Mammary epithelial cell (primary cell): Measurements from ENCODE around the gene CDX1.

Source experiments
- EZH2 ChIP-seq: IDR thresholded peaks from 2 replicates; pipeline ENCODE4 v1.6.1; 2012; ENCODE audit warnings: low read length, inconsistent platforms, borderline replicate concordance
- TF ChIP-seq, protein P1 (sequence below), 2 donors: IDR thresholded peaks in 1 of 2; conservative IDR thresholded peaks in 1 of 2; 2 replicates each; pipeline ENCODE4 v1.5.1; 2011 to 2012; ENCODE audit warnings: inconsistent platforms in 2 of 2, low read length in 2 of 2, mild to moderate bottlenecking in 2 of 2, control low read depth in 1 of 2, low read depth in 1 of 2; ENCODE audit not compliant: insufficient read depth in 1 of 2; ENCODE audit errors: extremely low read depth in 1 of 2

DNA sequence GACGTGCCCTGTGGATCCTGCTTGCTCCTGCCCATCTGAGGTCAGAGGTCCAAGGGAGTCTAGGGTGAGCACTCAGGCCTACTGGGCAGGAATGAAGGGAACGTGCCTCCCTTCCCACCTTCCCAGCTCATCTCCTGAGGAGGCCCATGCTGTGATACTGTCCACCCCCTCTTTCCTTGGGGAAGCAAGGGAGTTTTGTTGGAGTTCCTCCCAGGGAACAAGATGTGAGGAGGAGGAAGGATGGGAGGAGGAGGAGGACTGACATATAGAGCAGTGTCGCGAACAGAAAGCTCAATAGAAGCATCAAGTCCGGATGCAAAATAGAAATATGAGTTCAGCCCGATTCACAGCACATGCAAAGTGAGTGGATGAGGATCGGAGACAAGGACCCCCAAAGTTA is 64.3 kb downstream of the CDX1 start:
- TF ChIP-seq, protein P1, sequence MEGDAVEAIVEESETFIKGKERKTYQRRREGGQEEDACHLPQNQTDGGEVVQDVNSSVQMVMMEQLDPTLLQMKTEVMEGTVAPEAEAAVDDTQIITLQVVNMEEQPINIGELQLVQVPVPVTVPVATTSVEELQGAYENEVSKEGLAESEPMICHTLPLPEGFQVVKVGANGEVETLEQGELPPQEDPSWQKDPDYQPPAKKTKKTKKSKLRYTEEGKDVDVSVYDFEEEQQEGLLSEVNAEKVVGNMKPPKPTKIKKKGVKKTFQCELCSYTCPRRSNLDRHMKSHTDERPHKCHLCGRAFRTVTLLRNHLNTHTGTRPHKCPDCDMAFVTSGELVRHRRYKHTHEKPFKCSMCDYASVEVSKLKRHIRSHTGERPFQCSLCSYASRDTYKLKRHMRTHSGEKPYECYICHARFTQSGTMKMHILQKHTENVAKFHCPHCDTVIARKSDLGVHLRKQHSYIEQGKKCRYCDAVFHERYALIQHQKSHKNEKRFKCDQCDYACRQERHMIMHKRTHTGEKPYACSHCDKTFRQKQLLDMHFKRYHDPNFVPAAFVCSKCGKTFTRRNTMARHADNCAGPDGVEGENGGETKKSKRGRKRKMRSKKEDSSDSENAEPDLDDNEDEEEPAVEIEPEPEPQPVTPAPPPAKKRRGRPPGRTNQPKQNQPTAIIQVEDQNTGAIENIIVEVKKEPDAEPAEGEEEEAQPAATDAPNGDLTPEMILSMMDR (conservative IDR thresholded peaks at IDR 0.05 in 1 of 2, IDR thresholded peaks at IDR 0.05 in 1 of 2; ENCODE audit: extremely low read depth in 1 of 2, insufficient read depth in 1 of 2, low read depth in 1 of 2, low read length in 2 of 2) = no peak
- no peak for TF ChIP-seq EZH2
